Stimulated activated CD4-positive, alpha-beta T cell treated with anti-CD3 and anti-CD28 coated beads, TNF-alpha, amount 100 ng/mL, for 24 hours (primary cell): ENCODE measurements around the gene C1QTNF1.

Experiments
- DNase-seq, 3 experiments: peaks; one replicate each; pipeline ENCODE4 v3.0.0-alpha.2; 2020; ENCODE audit warnings: low read depth in 3 of 3

C1QTNF1 gene

GRCh38 chr17:79090443-79091225, 66.7 kb downstream of the C1QTNF1 start:
- DNase-seq: no peak

DNA sequence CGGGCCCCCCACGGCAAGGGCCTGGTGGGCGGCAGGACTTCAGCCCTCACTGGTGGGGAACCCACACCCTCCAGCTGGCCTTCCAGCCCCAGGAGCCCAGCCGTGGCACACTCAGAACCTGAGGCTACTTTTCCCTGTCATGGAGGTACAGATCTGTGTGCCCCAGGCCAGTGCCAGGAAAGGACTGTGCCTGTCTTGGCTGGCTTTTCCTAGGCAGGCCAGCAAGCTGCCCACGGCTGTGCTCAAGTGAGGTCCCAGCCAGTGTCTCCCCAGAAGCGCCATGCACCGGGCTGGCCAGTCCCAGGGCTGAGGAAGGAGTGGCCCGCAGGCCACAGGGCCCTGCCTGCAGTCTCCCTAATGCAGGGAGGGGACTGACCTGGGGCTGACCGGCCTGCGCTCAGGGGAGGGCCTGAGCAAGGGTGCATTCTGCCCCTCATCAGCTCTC, 67.3 kb downstream of the C1QTNF1 start:
- DNase-seq: no peak

DNA sequence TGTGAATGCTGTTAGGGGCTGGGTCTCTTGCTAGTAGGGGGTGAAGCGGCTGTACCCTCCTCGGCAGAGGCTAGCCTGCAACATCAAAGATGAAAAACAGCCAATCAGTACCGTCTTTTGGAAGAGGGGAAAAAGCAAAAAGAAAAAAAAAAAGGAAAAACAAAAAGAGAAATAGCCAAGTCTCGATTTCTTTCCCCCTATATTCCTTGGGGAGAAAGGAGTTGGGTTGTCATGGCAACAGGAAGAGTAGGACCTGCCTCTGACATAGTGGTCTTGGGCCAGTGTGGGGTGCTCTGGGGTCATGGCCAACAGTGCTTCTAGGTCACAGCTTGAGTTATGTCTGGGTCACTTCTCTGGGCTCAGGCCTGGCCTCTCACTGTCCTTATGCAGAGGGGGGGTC, 68.6 kb downstream of the C1QTNF1 start:
- DNase-seq: no peak

DNA sequence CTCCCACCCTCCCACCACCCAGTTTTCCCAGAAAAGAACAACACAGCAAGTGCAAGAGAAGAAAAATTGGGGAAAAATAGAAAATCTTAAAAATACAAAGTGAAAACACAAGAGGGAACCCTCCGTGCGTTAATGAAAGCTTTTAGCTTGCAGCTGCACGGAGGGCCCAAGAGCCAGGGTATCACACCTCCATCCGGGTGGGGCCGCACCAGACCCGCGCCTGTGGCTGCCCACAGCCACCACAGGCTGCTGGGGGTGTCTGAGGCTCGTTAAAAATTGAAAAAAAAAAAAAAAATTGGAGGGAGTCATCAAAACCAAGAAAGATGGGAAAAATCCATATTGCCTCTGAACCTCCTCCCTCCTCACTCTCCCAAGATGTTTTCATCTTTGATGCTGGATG, 69.3 kb downstream of the C1QTNF1 start:
- DNase-seq: no peak

- DNase-seq: no peak
Measured at GRCh38 chr17:79094261-79094660, 70.3 kb downstream of the C1QTNF1 start.

DNA sequence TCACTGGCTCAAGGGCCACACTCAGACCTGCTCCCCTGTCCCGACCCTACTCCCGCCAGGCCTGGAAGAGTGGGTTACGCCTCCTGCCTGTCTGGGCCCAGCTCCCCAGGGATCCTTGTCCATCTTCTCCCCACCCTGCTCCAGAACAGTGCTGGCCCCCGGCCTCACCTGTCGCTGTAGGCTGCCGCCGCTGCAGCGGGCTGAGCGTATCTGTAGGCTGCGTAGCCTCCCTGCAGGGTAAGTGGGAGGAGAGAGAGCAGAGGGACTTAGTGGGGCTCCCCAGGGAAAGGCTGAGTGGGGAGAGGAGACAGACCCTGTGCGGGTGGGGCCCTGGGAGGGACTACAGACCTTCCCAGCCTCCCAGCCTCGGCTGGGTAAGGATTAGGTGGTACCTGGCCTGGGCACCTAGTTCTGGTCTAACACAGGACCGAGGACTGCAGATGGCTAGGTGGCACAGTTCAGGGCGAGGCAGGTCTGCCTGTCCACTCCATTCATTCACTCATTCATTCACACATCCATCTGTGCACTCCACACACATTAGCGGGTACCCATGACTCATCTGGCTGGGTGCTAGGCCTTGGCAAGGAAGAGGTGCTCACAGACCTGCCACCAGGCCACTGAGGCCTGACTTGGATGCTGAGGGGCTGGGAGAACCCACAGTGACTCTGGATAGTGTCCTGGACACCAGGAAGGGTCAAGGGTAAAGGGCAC, 71.5 kb downstream of the C1QTNF1 start:
- DNase-seq: no peak

- no peak for DNase-seq
Measured at GRCh38 chr17:79096477-79096876, 72.5 kb downstream of the C1QTNF1 start.

DNA sequence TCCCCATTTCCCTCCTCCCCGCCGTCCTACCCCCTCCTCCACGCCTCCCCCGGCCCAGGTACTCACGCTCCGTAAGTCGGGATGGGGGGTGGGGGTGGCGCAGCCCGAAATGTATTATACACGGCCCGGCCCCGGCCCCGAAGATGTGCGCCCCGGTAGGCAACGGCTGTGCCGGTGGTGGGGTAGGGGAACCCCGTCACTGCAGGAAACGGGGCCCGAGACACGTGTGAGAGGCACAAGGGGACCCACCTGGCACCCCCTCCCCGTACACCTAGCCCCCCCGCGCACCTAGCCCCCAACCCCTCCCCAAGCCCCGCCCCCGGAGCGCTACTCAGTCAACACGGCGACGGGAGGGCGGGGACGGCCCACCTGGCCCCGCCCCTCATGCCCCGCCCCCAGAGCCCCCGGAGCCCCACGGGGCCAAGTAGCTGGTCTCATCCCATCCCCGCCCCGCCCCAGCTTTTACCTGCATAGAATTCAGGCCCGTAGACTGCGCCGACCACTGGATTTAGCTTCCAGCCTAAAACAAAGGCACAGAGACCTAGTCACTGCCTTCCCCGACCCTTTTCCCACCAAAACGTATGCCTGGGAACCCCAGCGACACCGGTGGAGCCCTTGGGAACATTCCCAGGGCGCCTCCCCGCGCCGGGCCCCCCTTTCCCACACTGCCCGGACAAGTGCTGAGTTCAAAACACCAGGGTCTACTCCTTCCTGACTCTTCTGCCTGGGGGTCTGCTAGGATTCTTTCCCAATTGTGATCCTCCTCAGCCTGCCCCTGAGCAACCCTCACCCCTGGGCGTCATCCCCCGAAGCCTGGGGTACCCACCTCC, 73.5 kb downstream of the C1QTNF1 start:
- DNase-seq: no peak

DNA sequence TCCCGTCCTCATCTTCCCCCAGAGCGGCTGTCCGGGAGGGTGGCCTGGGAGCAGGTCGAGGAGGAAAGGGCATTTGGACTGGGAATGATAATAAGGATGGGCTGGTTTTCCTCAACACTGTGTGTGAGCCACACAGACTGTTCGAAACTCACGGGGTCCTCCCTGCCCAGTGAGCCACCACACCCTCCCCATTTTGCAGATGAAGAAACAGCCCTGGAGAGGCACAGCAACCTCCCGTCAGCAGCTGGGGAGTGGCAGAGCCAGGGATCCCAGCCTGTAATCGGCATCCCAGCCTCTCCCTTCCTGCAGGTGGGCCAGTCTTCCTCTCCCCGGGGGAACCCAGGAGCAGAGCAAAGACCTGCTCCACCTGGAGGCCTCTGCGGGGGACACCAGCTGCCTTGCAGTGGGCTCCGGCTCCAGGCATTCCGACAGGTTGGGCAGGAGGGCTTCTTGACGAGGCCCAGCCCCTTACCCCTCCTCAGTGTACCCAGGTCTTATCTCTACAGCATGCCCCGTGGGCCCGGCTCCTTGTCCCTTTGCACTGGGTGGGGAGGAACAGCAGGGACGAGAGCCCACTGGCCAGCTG, 74.4 kb downstream of the C1QTNF1 start:
- no peak for DNase-seq
